Heart left ventricle (tissue), 13 donors: Measurements from ENCODE around the gene GTPBP6.

Experiments used
- POLR2A ChIP-seq, 2 donors: fragments of 450-650 bp; IDR thresholded peaks; one replicate each; pipeline ENCODE4 v1.6.1; 2017; ENCODE audit warnings: antibody characterized with exemption in 2 of 2, mild to moderate bottlenecking in 2 of 2, moderate library complexity in 2 of 2
- TF ChIP-seq, protein P1 (sequence below), 12 donors: fragments of 200-600 bp; sonication (generic) in 4 of 12; IDR thresholded peaks; one replicate each; pipeline versions ENCODE4 v1.5.0 to v1.8.0; 2018 to 2022; ENCODE audit warnings: antibody characterized with exemption in 12 of 12, mild to moderate bottlenecking in 5 of 12
- donor health status: ischemic (EF 13 %, LVEDD 7.1; RV severe dilation, severe dysfunction).
- donor health status: DM: no; HTN: yes; CAD: no.
- donor health status: DM: no; HTN: no; CAD: no.
- donor health status: ischemic (EF 25% LVEDD 6.9; RV normal size, moderate dysfunction).
- donor health status: ischemic (EF 25% LVEDD 5.7; RV mildly dilated, moderate dysfunction).
- donor health status: ischemic (EF 35%, LVEDD 5.7; RV mildly dilated, moderate dysfunction).
- donor health status: nonischemic (EF 11% LVEDD 7.7; RV severe dilation, severe dysfunction).
- donor health status: DM: yes; HTN: yes; CAD: no.
- donor health status: PGD.
- donor health status: ischemic (EF 29% LVEDD 5.4; RV normal size, mild dysfunction).
- donor health status: nonischemic (EF 23%, LVEDD 6.1; RV moderate dilation, normal function).

DNA sequence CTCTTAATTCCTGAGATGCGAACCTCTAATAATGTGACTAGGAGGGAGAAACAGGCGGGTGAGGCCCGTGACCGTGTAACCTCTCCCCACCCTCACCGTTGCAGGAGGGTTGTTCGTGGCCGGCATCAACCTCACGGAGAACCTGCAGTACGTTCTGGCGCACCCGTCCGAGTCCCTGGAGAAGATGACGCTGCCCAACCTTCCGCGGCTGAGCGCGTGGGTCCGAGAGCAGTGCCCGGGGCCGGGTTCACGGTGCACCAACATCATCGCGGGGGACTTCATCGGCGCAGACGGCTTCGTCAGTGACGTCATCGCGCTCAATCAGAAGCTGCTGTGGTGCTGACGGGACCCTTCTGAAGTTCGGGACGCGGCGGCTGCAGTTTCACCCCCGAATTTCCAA, 19.6 kb downstream of the GTPBP6 start:
- TF ChIP-seq, protein P1, sequence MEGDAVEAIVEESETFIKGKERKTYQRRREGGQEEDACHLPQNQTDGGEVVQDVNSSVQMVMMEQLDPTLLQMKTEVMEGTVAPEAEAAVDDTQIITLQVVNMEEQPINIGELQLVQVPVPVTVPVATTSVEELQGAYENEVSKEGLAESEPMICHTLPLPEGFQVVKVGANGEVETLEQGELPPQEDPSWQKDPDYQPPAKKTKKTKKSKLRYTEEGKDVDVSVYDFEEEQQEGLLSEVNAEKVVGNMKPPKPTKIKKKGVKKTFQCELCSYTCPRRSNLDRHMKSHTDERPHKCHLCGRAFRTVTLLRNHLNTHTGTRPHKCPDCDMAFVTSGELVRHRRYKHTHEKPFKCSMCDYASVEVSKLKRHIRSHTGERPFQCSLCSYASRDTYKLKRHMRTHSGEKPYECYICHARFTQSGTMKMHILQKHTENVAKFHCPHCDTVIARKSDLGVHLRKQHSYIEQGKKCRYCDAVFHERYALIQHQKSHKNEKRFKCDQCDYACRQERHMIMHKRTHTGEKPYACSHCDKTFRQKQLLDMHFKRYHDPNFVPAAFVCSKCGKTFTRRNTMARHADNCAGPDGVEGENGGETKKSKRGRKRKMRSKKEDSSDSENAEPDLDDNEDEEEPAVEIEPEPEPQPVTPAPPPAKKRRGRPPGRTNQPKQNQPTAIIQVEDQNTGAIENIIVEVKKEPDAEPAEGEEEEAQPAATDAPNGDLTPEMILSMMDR (IDR thresholded peaks at IDR 0.05) = no peak
- TF ChIP-seq POLR2A (IDR thresholded peaks at IDR 0.05) = no peak
